Measurements from ENCODE around the gene TOR1AIP2. TPM values are rescaled to one million over a fixed set of nuclear protein-coding genes. Genes with fewer than 3 reads are reported as not detected.

TOR1AIP2 gene
- total RNA-seq, 2 donors from 2014 or later = 36.4 to 79.1 TPM

- Histone ChIP-seq H3K9me3 (no peaks in the 10 kb centered on the region), H3K4me1 (replicated peaks) (peaks cover 11% of the 10 kb centered on the region), H3K27ac (no peak overlapping the region), H3K36me3 (no peaks in the 10 kb centered on the region), H3K27me3 (replicated peaks; ENCODE audit: insufficient read depth) (no peaks in the 10 kb centered on the region), H3K4me3 (no peak overlapping the region)
- 60% methylated on average over 2 of the region's 2 CpGs for WGBS
- no peak for DNase-seq (ENCODE audit: low spot score)
- TF ChIP-seq POLR2A (IDR thresholded peaks at IDR 0.05) (no peak), POLR2AphosphoS5 (IDR thresholded peaks at IDR 0.05) (no peak)
- TF ChIP-seq, protein P1, sequence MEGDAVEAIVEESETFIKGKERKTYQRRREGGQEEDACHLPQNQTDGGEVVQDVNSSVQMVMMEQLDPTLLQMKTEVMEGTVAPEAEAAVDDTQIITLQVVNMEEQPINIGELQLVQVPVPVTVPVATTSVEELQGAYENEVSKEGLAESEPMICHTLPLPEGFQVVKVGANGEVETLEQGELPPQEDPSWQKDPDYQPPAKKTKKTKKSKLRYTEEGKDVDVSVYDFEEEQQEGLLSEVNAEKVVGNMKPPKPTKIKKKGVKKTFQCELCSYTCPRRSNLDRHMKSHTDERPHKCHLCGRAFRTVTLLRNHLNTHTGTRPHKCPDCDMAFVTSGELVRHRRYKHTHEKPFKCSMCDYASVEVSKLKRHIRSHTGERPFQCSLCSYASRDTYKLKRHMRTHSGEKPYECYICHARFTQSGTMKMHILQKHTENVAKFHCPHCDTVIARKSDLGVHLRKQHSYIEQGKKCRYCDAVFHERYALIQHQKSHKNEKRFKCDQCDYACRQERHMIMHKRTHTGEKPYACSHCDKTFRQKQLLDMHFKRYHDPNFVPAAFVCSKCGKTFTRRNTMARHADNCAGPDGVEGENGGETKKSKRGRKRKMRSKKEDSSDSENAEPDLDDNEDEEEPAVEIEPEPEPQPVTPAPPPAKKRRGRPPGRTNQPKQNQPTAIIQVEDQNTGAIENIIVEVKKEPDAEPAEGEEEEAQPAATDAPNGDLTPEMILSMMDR (IDR thresholded peaks at IDR 0.05) = no peak
- intact Hi-C loops (cut with DNase I) = no loop called here
Measured at GRCh38 chr1:179873438-179873851, 4.2 kb downstream of the TOR1AIP2 start.

GRCh38 chr1:179872558-179872957 lies 5.0 kb downstream of the TOR1AIP2 start:
- no peaks in the 10 kb centered on the region for H3K27me3 ChIP-seq (replicated peaks; ENCODE audit: insufficient read depth)
- H3K36me3 ChIP-seq = no peaks in the 10 kb centered on the region
- no peaks in the 10 kb centered on the region for H3K9me3 ChIP-seq
- WGBS = 78% methylated on average over 5 of the region's 5 CpGs
- no peak for DNase-seq (ENCODE audit: low spot score)
- H3K27ac ChIP-seq = no peak overlapping the region
- intact Hi-C loops (cut with DNase I) = no loop called here
- TF ChIP-seq POLR2AphosphoS5 (IDR thresholded peaks at IDR 0.05) = no peak
- no peak for TF ChIP-seq POLR2A (IDR thresholded peaks at IDR 0.05)
- TF ChIP-seq, protein P1 (IDR thresholded peaks at IDR 0.05) = no peak
- peaks cover 11% of the 10 kb centered on the region for H3K4me1 ChIP-seq (replicated peaks)
- no peak overlapping the region for H3K4me3 ChIP-seq

DNA sequence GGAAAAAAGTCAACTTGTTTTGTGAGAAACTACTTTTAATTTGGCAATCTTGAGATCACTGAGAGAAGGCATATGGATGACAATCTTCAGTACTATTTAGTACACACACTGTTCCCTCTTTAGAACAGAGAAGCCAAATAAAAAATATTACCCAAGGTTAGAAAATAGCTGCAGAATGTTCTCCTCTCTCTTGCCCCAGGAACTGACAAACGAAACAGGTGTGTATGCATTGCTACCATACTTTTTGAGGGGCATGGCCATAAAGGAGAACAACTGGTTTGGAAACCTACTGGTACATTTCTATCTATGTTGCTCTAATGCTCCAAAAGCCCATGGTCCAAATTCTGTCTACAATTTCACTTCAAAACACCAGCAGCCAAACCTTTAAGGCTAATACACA lies 5.7 kb downstream of the TOR1AIP2 start:
- no peak for DNase-seq (ENCODE audit: low spot score)
- Histone ChIP-seq H3K4me3 (no peak overlapping the region), H3K27me3 (replicated peaks; ENCODE audit: insufficient read depth) (no peaks in the 10 kb centered on the region), H3K36me3 (no peaks in the 10 kb centered on the region), H3K4me1 (replicated peaks) (peaks cover 10% of the 10 kb centered on the region), H3K27ac (no peak overlapping the region), H3K9me3 (no peaks in the 10 kb centered on the region)
- TF ChIP-seq, protein P1 (IDR thresholded peaks at IDR 0.05) = no peak
- no peak for TF ChIP-seq POLR2AphosphoS5 (IDR thresholded peaks at IDR 0.05)
- TF ChIP-seq POLR2A (IDR thresholded peaks at IDR 0.05) = no peak
- WGBS = 20% methylated on average over 1 of the region's 1 CpG
- intact Hi-C loops (cut with DNase I) = no loop called here

DNA sequence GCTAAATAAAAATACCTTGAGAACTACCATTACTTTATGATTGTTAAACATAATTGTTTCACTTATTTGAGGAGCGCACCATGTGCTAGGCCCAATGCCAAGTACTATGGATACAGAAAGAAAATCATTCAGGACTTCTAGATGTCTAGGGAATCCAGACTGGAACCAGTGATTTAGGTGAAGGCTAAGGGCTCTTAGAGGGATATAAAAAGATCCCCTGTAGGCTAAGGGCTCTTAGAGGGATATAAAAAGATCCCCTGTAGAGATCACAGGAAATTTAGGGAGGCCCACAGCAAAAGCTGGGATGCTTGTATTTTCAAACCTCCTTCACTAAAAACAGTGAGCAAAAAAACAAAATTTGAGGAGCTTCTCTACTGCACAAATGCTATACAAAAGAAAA lies 6.7 kb downstream of the TOR1AIP2 start:
- H3K27ac ChIP-seq = no peak overlapping the region
- H3K27me3 ChIP-seq (replicated peaks; ENCODE audit: insufficient read depth) = no peaks in the 10 kb centered on the region
- H3K9me3 ChIP-seq = no peaks in the 10 kb centered on the region
- no peak overlapping the region for H3K4me3 ChIP-seq
- no peak for DNase-seq (ENCODE audit: low spot score)
- peaks cover 2% of the 10 kb centered on the region for H3K4me1 ChIP-seq (replicated peaks)
- intact Hi-C loops (cut with DNase I) = no loop called here
- WGBS = 78% methylated on average over 1 of the region's 1 CpG
- no peaks in the 10 kb centered on the region for H3K36me3 ChIP-seq
- TF ChIP-seq POLR2A (IDR thresholded peaks at IDR 0.05) (no peak), POLR2AphosphoS5 (IDR thresholded peaks at IDR 0.05) (no peak)
- TF ChIP-seq, protein P1 (IDR thresholded peaks at IDR 0.05) = no peak

DNA sequence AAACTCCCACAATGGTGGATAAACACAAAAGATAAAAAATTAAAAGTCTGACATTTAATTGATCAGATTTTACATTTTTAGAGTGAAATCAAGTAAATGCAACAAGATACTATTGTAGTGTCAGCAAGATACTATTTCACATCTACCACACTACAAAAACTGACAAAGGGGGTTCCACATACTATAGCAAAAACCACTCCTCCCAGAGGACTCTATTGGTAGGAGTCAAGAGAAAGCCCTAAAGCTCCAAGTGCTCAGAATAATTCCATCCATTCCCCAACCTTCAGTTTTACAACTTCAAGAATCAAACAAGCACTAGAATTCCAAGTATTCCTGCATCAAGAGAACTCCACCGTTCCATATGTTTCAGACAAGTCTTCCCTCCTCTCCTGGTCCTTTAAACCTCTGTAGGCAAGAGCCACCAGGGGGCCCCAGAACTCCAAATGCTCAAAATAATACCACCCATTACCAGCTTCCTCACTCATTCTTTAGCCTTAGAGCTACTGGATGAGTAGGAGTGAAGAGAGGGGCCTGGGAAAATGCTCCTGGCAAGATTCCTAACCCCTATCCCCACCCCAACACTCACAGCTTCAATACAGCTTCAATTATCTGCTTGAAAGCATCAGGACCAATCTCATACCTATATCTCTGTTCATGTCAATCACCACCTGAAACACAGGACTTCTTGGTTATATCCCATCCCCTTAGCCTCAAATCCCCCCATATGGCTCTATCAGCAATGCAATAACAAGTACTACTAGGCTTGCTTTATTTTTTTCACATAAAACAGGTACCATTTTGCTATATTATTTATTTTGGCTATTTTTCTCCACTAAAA lies 9.9 kb downstream of the TOR1AIP2 start:
- peak; percentile 25 for DNase-seq (ENCODE audit: low spot score)
- Histone ChIP-seq H3K4me3 (no peak overlapping the region), H3K36me3 (no peaks in the 10 kb centered on the region), H3K27ac (no peak overlapping the region), H3K4me1 (replicated peaks) (peaks cover 2% of the 10 kb centered on the region), H3K9me3 (no peaks in the 10 kb centered on the region), H3K27me3 (replicated peaks; ENCODE audit: insufficient read depth) (no peaks in the 10 kb centered on the region)
- intact Hi-C loops (cut with DNase I) = loop anchor here (5.0 kb wide), 1 partner anchor 310 kb away; no protein-coding TSS in a partner anchor
- TF ChIP-seq, protein P1 (IDR thresholded peaks at IDR 0.05) = peak; percentile 12 to 60 (median 54)
- no peak for TF ChIP-seq POLR2A (IDR thresholded peaks at IDR 0.05)
- 5% methylated on average over 1 of the region's 1 CpG for WGBS

Data from prostate gland (tissue), 2 donors.